Measurements from ENCODE around the gene UBAC1. TPM values are rescaled to one million over a fixed set of nuclear protein-coding genes. Genes with fewer than 3 reads are reported as not detected.
A peak's percentile ranks its signal among the peaks of the same experiment; 100 is the strongest.

UBAC1 gene
- total and polyA plus RNA-seq, 4 donors, result 37.8 to 49.5 (median 39.7) TPM

DNA sequence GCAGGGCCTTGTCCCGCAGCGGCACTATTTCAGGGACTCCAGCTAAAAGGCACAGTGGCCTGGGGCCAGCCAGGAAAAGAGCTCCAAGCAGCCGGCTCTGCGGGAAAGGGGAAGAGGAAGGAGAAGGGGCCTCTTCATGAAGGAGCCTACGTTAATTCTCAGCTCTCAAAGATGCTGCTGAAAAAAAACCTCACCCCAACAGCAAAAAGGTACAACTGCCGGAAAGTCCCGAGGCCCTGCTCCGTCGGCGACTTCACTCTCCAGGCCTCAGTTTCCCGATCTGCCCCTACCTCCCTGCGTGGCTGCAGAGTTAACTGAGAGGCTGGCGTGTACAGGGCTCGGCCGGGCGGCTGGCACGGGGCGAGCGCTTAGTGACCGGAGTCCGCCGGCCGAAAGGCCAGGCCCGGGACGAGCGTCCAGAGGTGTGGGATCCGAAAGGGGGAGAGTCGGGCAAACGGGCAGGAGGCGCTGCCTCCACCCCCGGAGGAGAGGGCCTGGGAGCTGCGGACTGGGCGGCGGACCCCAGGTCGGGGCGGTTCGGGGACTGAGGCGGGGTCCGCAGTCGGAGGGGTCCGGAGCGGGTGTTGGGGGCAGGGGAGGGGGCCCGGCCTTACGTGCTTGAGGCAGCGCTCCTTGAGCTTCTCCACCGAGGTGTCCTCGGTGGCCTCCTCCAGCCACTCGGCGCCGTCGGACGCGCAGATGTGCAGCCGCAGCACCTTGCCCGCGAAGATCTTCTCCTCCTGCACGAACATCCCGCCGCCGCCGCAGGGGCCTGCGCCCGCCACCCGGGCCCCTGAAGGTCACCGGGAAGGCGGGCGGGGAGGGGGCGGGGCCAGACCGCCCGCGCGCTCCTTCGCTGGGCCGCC, 529 bp downstream of the UBAC1 start:
- ATAC-seq (ENCODE audit: insufficient read depth, low FRiP score), result no peak
- 0 to 1% methylated on average over 56 to 74 of the region's 74 CpGs for WGBS, 2 donors
- Histone ChIP-seq H3K9me3 (ENCODE audit: control insufficient read depth in 4 of 4, insufficient read depth in 3 of 4, low read length in 3 of 4) (no peaks in the 10 kb centered on the region), H3K9ac (ENCODE audit: insufficient read depth in 1 of 2, low read length in 2 of 2) (peak overlapping the region in 1 of 2 donors; percentile 71), H3K27ac (ENCODE audit: low read depth in 1 of 2, low read length in 1 of 2) (peak overlapping the region; percentile 82 to 93), H3K4me1 (ENCODE audit: control insufficient read depth in 5 of 5, insufficient read depth in 5 of 5, low read length in 5 of 5) (peaks cover 0 to 14% (median 5%) of the 10 kb centered on the region in 5 donors), H3K4me3 (peak overlapping the region; percentile 75), H3K36me3 (ENCODE audit: control insufficient read depth in 4 of 4, insufficient read depth in 4 of 4, low read length in 4 of 4) (peaks cover 0 to 3% (median under 1%) of the 10 kb centered on the region in 4 donors), H3K27me3 (ENCODE audit: control insufficient read depth in 3 of 3, insufficient read depth in 3 of 3, low read length in 2 of 3) (no peaks in the 10 kb centered on the region)
- TF ChIP-seq, protein P1, sequence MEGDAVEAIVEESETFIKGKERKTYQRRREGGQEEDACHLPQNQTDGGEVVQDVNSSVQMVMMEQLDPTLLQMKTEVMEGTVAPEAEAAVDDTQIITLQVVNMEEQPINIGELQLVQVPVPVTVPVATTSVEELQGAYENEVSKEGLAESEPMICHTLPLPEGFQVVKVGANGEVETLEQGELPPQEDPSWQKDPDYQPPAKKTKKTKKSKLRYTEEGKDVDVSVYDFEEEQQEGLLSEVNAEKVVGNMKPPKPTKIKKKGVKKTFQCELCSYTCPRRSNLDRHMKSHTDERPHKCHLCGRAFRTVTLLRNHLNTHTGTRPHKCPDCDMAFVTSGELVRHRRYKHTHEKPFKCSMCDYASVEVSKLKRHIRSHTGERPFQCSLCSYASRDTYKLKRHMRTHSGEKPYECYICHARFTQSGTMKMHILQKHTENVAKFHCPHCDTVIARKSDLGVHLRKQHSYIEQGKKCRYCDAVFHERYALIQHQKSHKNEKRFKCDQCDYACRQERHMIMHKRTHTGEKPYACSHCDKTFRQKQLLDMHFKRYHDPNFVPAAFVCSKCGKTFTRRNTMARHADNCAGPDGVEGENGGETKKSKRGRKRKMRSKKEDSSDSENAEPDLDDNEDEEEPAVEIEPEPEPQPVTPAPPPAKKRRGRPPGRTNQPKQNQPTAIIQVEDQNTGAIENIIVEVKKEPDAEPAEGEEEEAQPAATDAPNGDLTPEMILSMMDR (IDR thresholded peaks at IDR 0.05; ENCODE audit: control extremely low read depth, extremely low read depth), result no peak
- DNase-seq, result peak in 1 of 3 donors; percentile 28

- TF ChIP-seq, protein P1 (IDR thresholded peaks at IDR 0.05; ENCODE audit: control extremely low read depth, extremely low read depth), result no peak
- peaks cover 0 to 14% (median 5%) of the 10 kb centered on the region in 5 donors for H3K4me1 ChIP-seq (ENCODE audit: control insufficient read depth in 5 of 5, insufficient read depth in 5 of 5, low read length in 5 of 5)
- H3K9ac ChIP-seq (ENCODE audit: insufficient read depth in 1 of 2, low read length in 2 of 2), result peak overlapping the region; percentile 17 to 71
- 57 to 78% methylated on average over 9 of the region's 9 CpGs for WGBS, 2 donors
- peak overlapping the region in 1 of 2 donors; percentile 93 for H3K27ac ChIP-seq (ENCODE audit: low read depth in 1 of 2, low read length in 1 of 2)
- H3K36me3 ChIP-seq (ENCODE audit: control insufficient read depth in 4 of 4, insufficient read depth in 4 of 4, low read length in 4 of 4), result peaks cover 0 to 4% (median 2%) of the 10 kb centered on the region in 4 donors
- H3K27me3 ChIP-seq (ENCODE audit: control insufficient read depth in 3 of 3, insufficient read depth in 3 of 3, low read length in 2 of 3), result no peaks in the 10 kb centered on the region
- DNase-seq (no peak), ATAC-seq (ENCODE audit: insufficient read depth, low FRiP score) (no peak)
- H3K9me3 ChIP-seq (ENCODE audit: control insufficient read depth in 4 of 4, insufficient read depth in 3 of 4, low read length in 3 of 4), result no peaks in the 10 kb centered on the region
- no peak overlapping the region for H3K4me3 ChIP-seq
Observed at GRCh38 chr9:135959814-135960213, 1.4 kb downstream of the UBAC1 start.

GRCh38 chr9:135958485-135958884, 2.7 kb downstream of the UBAC1 start:
- H3K9ac ChIP-seq (ENCODE audit: insufficient read depth in 1 of 2, low read length in 2 of 2), result no peak overlapping the region
- H3K36me3 ChIP-seq (ENCODE audit: control insufficient read depth in 4 of 4, insufficient read depth in 4 of 4, low read length in 4 of 4), result peaks cover 3 to 12% (median 6%) of the 10 kb centered on the region in 4 donors
- no peaks in the 10 kb centered on the region for H3K27me3 ChIP-seq (ENCODE audit: control insufficient read depth in 3 of 3, insufficient read depth in 3 of 3, low read length in 2 of 3)
- no peak overlapping the region for H3K4me3 ChIP-seq
- WGBS, 2 donors, result 52 to 72% methylated on average over 12 of the region's 12 CpGs
- TF ChIP-seq, protein P1 (IDR thresholded peaks at IDR 0.05; ENCODE audit: control extremely low read depth, extremely low read depth), result no peak
- no peaks in the 10 kb centered on the region for H3K9me3 ChIP-seq (ENCODE audit: control insufficient read depth in 4 of 4, insufficient read depth in 3 of 4, low read length in 3 of 4)
- peaks cover 0 to 14% (median 5%) of the 10 kb centered on the region in 5 donors for H3K4me1 ChIP-seq (ENCODE audit: control insufficient read depth in 5 of 5, insufficient read depth in 5 of 5, low read length in 5 of 5)
- ATAC-seq (ENCODE audit: insufficient read depth, low FRiP score), result no peak
- DNase-seq, result no peak
- no peak overlapping the region for H3K27ac ChIP-seq (ENCODE audit: low read depth in 1 of 2, low read length in 1 of 2)

All from lung (tissue), 12 donors.